Measurements from ENCODE around the gene AHCTF1. TPM values are rescaled to one million over a fixed set of nuclear protein-coding genes. Genes with fewer than 3 reads are reported as not detected.
A peak's percentile ranks its signal among the peaks of the same experiment; 100 is the strongest.
"Not testable (repeated sequence)": the region's sequence is repeated elsewhere in the genome, so short reads cannot be mapped to it uniquely, and the experiment has no call there.

Gene AHCTF1
- total RNA-seq, 1 experiment from 2014 or later = 37.5 TPM

DNA sequence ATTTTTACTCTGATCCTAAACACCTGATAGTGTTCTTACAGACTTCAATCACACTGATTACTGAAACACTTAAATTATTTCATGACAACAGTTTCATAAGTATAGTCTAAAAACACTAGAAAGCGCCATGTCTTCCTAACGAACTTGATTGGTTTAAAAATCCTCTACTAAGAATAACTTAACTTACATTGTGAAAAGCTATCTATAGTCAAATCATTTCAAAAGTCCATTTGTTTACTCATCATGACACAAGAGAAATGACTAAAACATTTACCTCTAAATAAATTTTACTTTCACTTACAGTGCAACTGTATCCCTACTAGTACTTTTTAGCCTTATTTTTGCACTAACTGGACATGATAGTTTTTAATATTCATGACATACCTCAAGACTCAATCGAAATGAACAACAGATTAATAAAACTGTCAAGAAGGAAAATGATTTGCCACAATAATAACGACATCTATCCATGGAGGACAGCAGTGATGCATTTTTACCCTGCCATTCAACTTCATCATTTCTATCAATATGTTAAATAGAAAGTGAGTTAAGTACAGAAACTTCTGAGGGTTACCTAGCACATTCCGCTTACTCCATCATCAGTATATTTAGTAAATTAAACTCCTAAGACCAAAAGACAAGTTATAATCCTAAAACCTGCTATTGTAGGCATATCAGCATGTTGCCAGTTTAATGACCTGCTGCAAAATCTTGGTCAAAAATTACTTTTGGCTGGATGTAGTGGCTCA is 38.4 kb downstream of the AHCTF1 start:
- Histone ChIP-seq H3K36me3 (peaks cover 88% of the 10 kb centered on the region), H3K9me3 (replicated peaks) (no peaks in the 10 kb centered on the region; the same call in 1 of the 2 replicates), H3K4me1 (replicated peaks) (no peaks in the 10 kb centered on the region), H3K4me3 (no peak overlapping the region), H3K27me3 (replicated peaks) (no peaks in the 10 kb centered on the region), H3K27ac (no peak overlapping the region)
- DNase-seq (ENCODE audit: low read depth in 1 of 2, low spot score in 2 of 2) = no peak

DNA sequence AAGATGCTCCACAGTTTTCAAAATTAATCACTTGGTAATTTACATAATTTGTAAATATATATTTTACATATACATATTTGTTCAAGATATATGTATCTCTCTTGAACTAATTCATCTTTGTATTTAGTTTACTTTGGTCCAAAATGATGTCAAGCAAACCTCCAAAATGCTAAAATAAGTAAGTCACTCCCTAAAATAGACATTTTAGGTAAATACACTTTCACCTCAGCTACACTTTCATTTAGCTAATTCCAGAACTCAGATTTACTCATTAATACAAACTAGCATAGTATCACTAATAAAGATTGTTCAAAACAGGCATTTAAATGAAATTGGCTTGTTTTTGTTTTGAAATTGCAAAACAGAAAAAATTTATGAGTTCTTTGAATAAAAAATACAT is 40.6 kb downstream of the AHCTF1 start:
- H3K27ac ChIP-seq = no peak overlapping the region
- H3K27me3 ChIP-seq (replicated peaks) = no peaks in the 10 kb centered on the region
- H3K4me3 ChIP-seq = no peak overlapping the region
- H3K36me3 ChIP-seq = peaks cover 86% of the 10 kb centered on the region
- H3K4me1 ChIP-seq (replicated peaks) = no peaks in the 10 kb centered on the region
- no peak for DNase-seq (ENCODE audit: low read depth in 1 of 2, low spot score in 2 of 2)
- no peaks in the 10 kb centered on the region for H3K9me3 ChIP-seq (replicated peaks)

GRCh38 chr1:246888522-246888921 is 43.2 kb downstream of the AHCTF1 start:
- H3K9me3 ChIP-seq (replicated peaks) = no peaks in the 10 kb centered on the region
- H3K27ac ChIP-seq = no peak overlapping the region
- no peaks in the 10 kb centered on the region for H3K27me3 ChIP-seq (replicated peaks)
- peaks cover 88% of the 10 kb centered on the region for H3K36me3 ChIP-seq
- DNase-seq (ENCODE audit: low read depth in 1 of 2, low spot score in 2 of 2) = no peak
- no peaks in the 10 kb centered on the region for H3K4me1 ChIP-seq (replicated peaks)
- H3K4me3 ChIP-seq = no peak overlapping the region

- DNase-seq (ENCODE audit: low read depth in 1 of 2, low spot score in 2 of 2); H3K4me3 ChIP-seq; H3K27ac ChIP-seq; H3K4me1 ChIP-seq (replicated peaks); H3K9me3 ChIP-seq (replicated peaks); H3K27me3 ChIP-seq (replicated peaks): not testable (repeated sequence)
- peaks cover 76% of the 10 kb centered on the region for H3K36me3 ChIP-seq
These were observed 46.4 kb downstream of the AHCTF1 start for GRCh38 chr1:246885389-246885788.

DNA sequence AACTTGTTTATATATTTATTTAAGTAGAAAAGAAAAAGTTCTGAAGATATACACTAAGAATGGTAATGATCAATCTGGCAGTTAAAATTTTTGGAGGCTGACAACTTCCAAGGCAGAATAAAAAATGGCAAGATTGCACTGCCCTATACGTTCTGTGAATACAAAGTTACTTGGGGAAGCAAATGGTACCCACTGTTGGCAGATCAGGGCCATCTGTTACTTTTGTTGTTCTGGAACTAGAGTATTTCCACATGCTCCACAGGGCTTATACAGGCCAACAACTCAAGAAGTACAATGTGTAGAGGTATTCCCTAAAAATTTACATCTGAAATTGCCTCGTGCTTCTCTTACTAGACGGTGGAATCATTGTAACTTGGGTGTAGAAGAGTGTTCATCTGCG is 53.2 kb downstream of the AHCTF1 start:
- no peak overlapping the region for H3K27ac ChIP-seq
- no peaks in the 10 kb centered on the region for H3K9me3 ChIP-seq (replicated peaks)
- H3K4me3 ChIP-seq = no peak overlapping the region
- H3K27me3 ChIP-seq (replicated peaks) = no peaks in the 10 kb centered on the region
- H3K36me3 ChIP-seq = peaks cover 44% of the 10 kb centered on the region
- no peak for DNase-seq (ENCODE audit: low read depth in 1 of 2, low spot score in 2 of 2)
- peaks cover 15% of the 10 kb centered on the region for H3K4me1 ChIP-seq (replicated peaks)

- no peaks in the 10 kb centered on the region for H3K27me3 ChIP-seq (replicated peaks)
- no peak overlapping the region for H3K4me3 ChIP-seq
- H3K36me3 ChIP-seq = peaks cover 57% of the 10 kb centered on the region
- no peak overlapping the region for H3K27ac ChIP-seq
- H3K9me3 ChIP-seq (replicated peaks) = no peaks in the 10 kb centered on the region
- peaks cover 15% of the 10 kb centered on the region for H3K4me1 ChIP-seq (replicated peaks)
- DNase-seq (ENCODE audit: low read depth in 1 of 2, low spot score in 2 of 2) = no peak
These were observed 55.3 kb downstream of the AHCTF1 start for GRCh38 chr1:246876431-246876830.

DNA sequence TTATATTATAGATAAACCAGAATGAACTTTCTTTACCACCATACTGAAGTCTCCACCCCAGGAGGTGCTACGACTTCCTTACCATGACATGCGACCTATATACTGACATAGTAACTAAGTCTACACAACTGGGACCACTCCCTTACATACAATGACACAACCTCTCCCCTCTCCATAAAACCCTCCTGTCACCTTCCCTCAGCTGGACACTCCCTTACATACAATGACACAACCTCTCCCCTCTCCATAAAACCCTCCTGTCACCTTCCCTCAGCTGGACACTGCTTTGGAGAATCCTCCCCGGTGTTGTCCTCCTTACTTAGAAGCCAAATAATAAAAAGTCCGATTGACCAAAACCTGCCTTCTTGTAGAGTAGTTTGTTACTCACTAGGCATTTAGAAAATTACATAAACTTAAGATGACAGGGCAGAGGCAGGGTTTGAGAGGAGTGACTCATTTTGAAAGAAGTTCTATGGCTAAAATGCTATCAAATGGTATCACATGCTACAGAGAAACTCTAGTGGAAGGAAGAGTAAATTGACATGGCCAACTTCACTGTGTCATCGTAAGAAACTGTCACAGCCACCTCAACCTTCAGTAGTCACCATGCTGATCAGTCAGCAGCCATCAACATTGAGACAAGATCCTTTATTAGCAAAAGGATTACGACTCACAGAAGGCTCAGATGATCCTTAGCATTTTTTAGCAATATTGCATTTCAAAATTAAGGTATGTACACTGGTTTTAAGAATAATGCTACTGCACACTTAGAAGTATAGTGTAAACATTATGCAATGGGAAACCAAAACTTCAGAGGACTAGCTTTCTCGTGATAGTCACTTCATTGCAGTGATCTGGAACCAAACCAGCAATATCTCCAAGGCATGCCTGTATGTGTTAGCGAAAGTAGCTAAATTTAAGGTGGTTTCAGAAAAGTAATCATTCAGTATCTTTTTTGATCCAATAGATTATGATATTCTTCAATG is 56.4 kb downstream of the AHCTF1 start:
- Histone ChIP-seq H3K27me3 (replicated peaks) (no peaks in the 10 kb centered on the region), H3K27ac (peak overlapping the region; percentile 33), H3K4me1 (replicated peaks) (peaks cover 15% of the 10 kb centered on the region), H3K36me3 (peaks cover 61% of the 10 kb centered on the region), H3K4me3 (no peak overlapping the region), H3K9me3 (replicated peaks) (no peaks in the 10 kb centered on the region)
- DNase-seq (ENCODE audit: low read depth in 1 of 2, low spot score in 2 of 2) = peak in 1 of 2 experiments; percentile 62

DNA sequence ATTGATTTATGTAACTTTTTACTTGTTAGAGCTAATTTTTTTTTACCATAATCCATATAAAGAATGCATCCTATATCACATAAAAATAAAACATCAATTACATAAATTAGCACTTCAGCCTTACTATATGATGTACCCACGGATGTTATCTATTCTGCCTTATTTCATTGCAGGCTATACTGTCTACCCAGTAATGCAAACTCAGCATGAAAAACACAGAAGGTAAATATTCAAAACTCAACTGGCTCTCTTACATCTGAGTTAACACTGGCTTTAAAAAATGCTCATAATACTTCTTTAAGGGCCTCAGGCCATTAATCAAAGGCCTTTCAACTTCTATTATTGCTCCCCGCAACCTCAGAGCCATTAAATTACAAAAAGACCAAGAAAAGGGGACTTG is 65.8 kb downstream of the AHCTF1 start:
- Histone ChIP-seq H3K27me3 (replicated peaks) (no peaks in the 10 kb centered on the region), H3K27ac (no peak overlapping the region), H3K4me3 (no peak overlapping the region), H3K9me3 (replicated peaks) (no peaks in the 10 kb centered on the region), H3K4me1 (replicated peaks) (no peaks in the 10 kb centered on the region), H3K36me3 (peaks cover 81% of the 10 kb centered on the region)
- no peak for DNase-seq (ENCODE audit: low read depth in 1 of 2, low spot score in 2 of 2)

DNA sequence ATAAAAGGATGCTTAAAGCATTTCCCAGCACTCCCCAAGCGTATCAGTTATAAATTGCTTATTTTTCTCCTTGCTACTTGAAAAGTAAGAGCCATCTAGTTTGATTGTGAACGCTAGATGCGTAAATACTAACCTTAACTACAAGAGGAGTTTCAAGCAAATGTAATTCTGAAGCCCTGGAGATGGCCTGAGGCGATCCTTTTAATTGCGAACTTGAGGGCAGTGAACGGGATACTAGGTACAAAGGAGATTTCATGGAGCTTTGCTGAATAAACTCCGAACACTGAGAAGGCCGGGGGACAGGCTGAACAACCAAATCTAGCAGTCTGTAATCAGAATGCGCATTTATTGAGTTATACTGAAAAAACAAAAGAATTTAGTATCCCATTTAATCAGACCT is 68.0 kb downstream of the AHCTF1 start:
- not testable (repeated sequence) for H3K4me1 ChIP-seq (replicated peaks); H3K27ac ChIP-seq; H3K4me3 ChIP-seq; H3K9me3 ChIP-seq (replicated peaks); DNase-seq (ENCODE audit: low read depth in 1 of 2, low spot score in 2 of 2); H3K27me3 ChIP-seq (replicated peaks)
- peaks cover 84% of the 10 kb centered on the region for H3K36me3 ChIP-seq

GRCh38 chr1:246860401-246860800 is 71.3 kb downstream of the AHCTF1 start:
- H3K27me3 ChIP-seq (replicated peaks) = no peaks in the 10 kb centered on the region
- H3K27ac ChIP-seq = no peak overlapping the region
- peaks cover 89% of the 10 kb centered on the region for H3K36me3 ChIP-seq
- no peak for DNase-seq (ENCODE audit: low read depth in 1 of 2, low spot score in 2 of 2)
- no peaks in the 10 kb centered on the region for H3K9me3 ChIP-seq (replicated peaks)
- H3K4me3 ChIP-seq = no peak overlapping the region
- no peaks in the 10 kb centered on the region for H3K4me1 ChIP-seq (replicated peaks)

DNA sequence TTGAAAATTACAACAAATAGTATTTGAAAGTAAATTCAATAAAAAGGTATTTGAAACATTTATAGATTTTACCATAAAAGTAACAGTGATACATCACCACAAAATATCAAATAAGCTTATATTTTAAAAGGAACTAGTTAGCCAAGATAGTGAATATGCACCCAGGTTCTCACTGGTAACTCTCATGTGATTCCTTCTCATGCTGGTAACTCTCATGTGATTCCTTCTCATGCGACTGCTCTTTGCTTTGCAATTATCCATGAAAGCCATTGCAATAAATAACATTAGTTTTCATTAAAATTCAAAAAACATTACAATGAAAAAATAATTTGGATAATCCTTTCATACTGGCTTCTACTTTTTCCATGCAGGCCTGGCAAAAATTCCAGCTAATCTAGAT is 75.4 kb downstream of the AHCTF1 start:
- no peak for DNase-seq (ENCODE audit: low read depth in 1 of 2, low spot score in 2 of 2)
- H3K36me3 ChIP-seq = peaks cover 92% of the 10 kb centered on the region
- H3K4me3 ChIP-seq = no peak overlapping the region
- no peaks in the 10 kb centered on the region for H3K27me3 ChIP-seq (replicated peaks)
- H3K27ac ChIP-seq = no peak overlapping the region
- H3K9me3 ChIP-seq (replicated peaks) = no peaks in the 10 kb centered on the region
- H3K4me1 ChIP-seq (replicated peaks) = no peaks in the 10 kb centered on the region

DNA sequence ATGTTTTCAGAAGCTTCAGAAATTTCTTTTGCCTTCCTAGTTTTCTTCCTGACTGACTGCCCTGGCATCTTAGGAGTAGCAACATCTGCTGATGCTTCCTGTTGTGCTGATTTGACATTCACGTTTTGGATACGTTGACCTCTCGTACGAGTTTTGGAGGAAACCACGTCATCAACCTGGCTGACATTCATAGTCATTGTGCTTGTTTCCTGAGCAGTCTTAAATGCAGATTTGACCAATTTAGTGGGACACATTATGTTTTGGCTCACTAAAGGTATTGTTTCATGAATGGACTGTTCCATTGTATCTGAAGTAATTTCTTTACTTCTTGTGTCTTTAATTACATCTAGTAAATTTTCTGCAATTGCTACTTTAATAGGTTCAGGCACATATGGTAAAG is 81.1 kb downstream of the AHCTF1 start:
- DNase-seq (ENCODE audit: low read depth in 1 of 2, low spot score in 2 of 2); H3K4me1 ChIP-seq (replicated peaks); H3K4me3 ChIP-seq; H3K27me3 ChIP-seq (replicated peaks); H3K27ac ChIP-seq; H3K9me3 ChIP-seq (replicated peaks): not testable (repeated sequence)
- peaks cover 79% of the 10 kb centered on the region for H3K36me3 ChIP-seq

GRCh38 chr1:246843876-246844275 is 87.9 kb downstream of the AHCTF1 start:
- Histone ChIP-seq H3K4me1 (replicated peaks) (no peaks in the 10 kb centered on the region), H3K36me3 (peaks cover 61% of the 10 kb centered on the region), H3K9me3 (replicated peaks) (no peaks in the 10 kb centered on the region; the same call in 1 of the 2 replicates), H3K4me3 (no peak overlapping the region), H3K27me3 (replicated peaks) (no peaks in the 10 kb centered on the region), H3K27ac (no peak overlapping the region)
- no peak for DNase-seq (ENCODE audit: low read depth in 1 of 2, low spot score in 2 of 2)

DNA sequence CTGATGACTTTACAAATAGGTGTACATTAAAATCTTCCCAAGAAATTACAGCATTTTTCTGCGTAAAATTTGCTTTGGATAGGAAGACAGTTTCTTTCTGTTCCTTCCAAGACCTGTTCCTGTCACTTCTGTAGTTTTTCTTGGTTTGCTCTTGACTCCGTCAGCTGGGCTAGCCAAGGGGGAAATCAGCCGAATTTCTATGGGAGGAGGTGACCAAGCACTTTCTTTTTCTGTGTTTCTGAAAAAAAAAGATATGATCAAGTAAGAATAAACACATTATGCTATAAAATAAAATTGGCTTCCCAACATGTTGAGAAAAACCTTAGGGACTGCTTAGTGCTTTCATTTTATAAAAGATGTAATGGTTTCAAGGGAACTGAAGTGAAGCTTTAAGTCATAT is 91.0 kb downstream of the AHCTF1 start:
- H3K36me3 ChIP-seq = peaks cover 38% of the 10 kb centered on the region

More for the DNA sequence above, 91.0 kb downstream of the AHCTF1 start:
- H3K27ac ChIP-seq; H3K4me3 ChIP-seq; H3K4me1 ChIP-seq (replicated peaks); H3K9me3 ChIP-seq (replicated peaks); DNase-seq (ENCODE audit: low read depth in 1 of 2, low spot score in 2 of 2); H3K27me3 ChIP-seq (replicated peaks): not testable (repeated sequence)
